K562 (cell line): ENCODE results near the gene PBX4. TPM values are rescaled to one million over a fixed set of nuclear protein-coding genes. Genes with fewer than 3 reads are reported as not detected.
A peak's percentile ranks its signal among the peaks of the same experiment; 100 is the strongest.

Experiments
- GTF2A2 ChIP-seq: IDR thresholded peaks from 2 replicates; pipeline ENCODE4 v1.6.1; 2016; ENCODE audit warnings: mild to moderate bottlenecking, missing genetic modification characterization, missing compliant biosample characterization
- MAX ChIP-seq: sonication (generic); formaldehyde crosslinking; IDR thresholded peaks from 2 replicates; pipeline ENCODE4 v1.9.0; 2022; ENCODE audit warnings: mild to moderate bottlenecking, missing genetic modification reagents
- MECOM ChIP-seq: fragments of 250-450 bp; sonication (Bioruptor Pico); IDR thresholded peaks from 2 replicates; pipeline ENCODE4 v1.8.0; 2022; ENCODE audit warnings: inconsistent platforms
- MGA ChIP-seq: fragments of 450-650 bp; IDR thresholded peaks from 2 replicates; pipeline ENCODE4 v1.6.1; 2016; ENCODE audit warnings: mild to moderate bottlenecking, moderate library complexity
- MNT ChIP-seq, 2 experiments: fragments of 450-650 bp; conservative IDR thresholded peaks; 2 replicates each; pipeline ENCODE4 v1.6.1; 2017; ENCODE audit warnings: mild to moderate bottlenecking in 2 of 2, moderate library complexity in 2 of 2
- MTA3 ChIP-seq: fragments of 450-650 bp; formaldehyde crosslinking; IDR thresholded peaks from 2 replicates; pipeline ENCODE4 v1.6.1; 2017; ENCODE audit warnings: mild to moderate bottlenecking, borderline replicate concordance
- VEZF1 ChIP-seq: fragments of 200-800 bp; sonication (Bioruptor generic); IDR thresholded peaks from 2 replicates; pipeline ENCODE4 v1.6.1; 2017; ENCODE audit warnings: missing genetic modification characterization, missing compliant biosample characterization
- polyA plus RNA-seq, 8 experiments: library from polyadenylated mRNA; depleted of rRNA in 4 of 8; stranded (reverse) in 5 of 8; unstranded in 3 of 8; fragments of >200 nt; fragmentation: Nextera tagmentation in 2 of 8; fragmentation: Illumina TruSeq in 1 of 8; extraction: Ambion mirVana in 2 of 8; extraction: Trizol in 1 of 8; gene quantifications; 2 replicates each; pipeline versions ENCODE4 v1.2.1 to v1.2.3, GENCODE V29; 2011 to 2014; ENCODE audit warnings: inconsistent platforms in 1 of 8, missing spikeins in 1 of 8
- total RNA-seq, 7 experiments: library from RNA; depleted of rRNA in 6 of 7; stranded (reverse); fragments of >200 nt in 6 of 7; fragmentation: Illumina TruSeq in 2 of 7; extraction: Trizol in 2 of 7; gene quantifications; 2 replicates each; pipeline versions ENCODE4 v1.2.1 to v1.2.3, GENCODE V29; 2011 to 2021; ENCODE audit warnings: low replicate concordance in 1 of 7

PBX4 gene
- total and polyA plus RNA-seq, 9 of the 15 experiments (the other 6 are each of a cell fraction or from before 2014, with no cell fraction given): 0.11 to 3.8 (median 1.6) TPM; not detected in 1

GRCh38 chr19:19515642-19516519 is 102.6 kb downstream of the PBX4 start, which contains the start of gene NDUFA13 (continued):
- TF ChIP-seq MAX (CRISPR knock-in tag) (peak; percentile 67), MECOM (CRISPR knock-in tag) (0 out of 2 replicates have a peak, but pooled peaks have one; percentile 31), MGA (peak; percentile 75), MTA3 (peak; percentile 85; the same call in 1 of the 2 replicates), VEZF1 (CRISPR knock-in tag) (peak; percentile 81), GTF2A2 (tag) (peak; percentile 35; the same call in 1 of the 2 replicates), MNT (conservative IDR thresholded peaks at IDR 0.05) (peak; percentile 72 to 86)
